Colonic mucosa (tissue), 4 donors: Measurements from ENCODE around the gene CDKN2B. TPM values are rescaled to one million over a fixed set of nuclear protein-coding genes. Genes with fewer than 3 reads are reported as not detected.

Source experiments
- DNase-seq: peaks from one replicate; pipeline ENCODE4 v3.0.0-alpha.2; 2020
- H3K27ac ChIP-seq: fragments of 200-600 bp; one replicate; pipeline ENCODE4 v1.8.0; 2021
- H3K27me3 ChIP-seq: fragments of 200-600 bp; one replicate; pipeline ENCODE4 v1.8.0; 2021
- H3K36me3 ChIP-seq: fragments of 200-600 bp; one replicate; pipeline ENCODE4 v1.8.0; 2021
- H3K4me1 ChIP-seq: fragments of 200-600 bp; one replicate; pipeline ENCODE4 v1.8.0; 2021; ENCODE audit warnings: mild to moderate bottlenecking
- H3K4me3 ChIP-seq: fragments of 200-600 bp; one replicate; pipeline ENCODE4 v1.8.0; 2021
- H3K9ac ChIP-seq, 2 donors: one replicate each; pipeline ENCODE4 v1.7.0; 2013; ENCODE audit warnings: control low read depth in 2 of 2, low read depth in 2 of 2, low read length in 2 of 2
- H3K9me3 ChIP-seq: fragments of 200-600 bp; one replicate; pipeline ENCODE4 v1.8.0; 2021
- CTCF ChIP-seq: fragments of 200-600 bp; IDR thresholded peaks from one replicate; pipeline ENCODE4 v1.8.0; 2022; ENCODE audit warnings: antibody characterized with exemption, mild to moderate bottlenecking
- intact Hi-C: fragments of 100-400 bp; cut with DNase I; formaldehyde crosslinking; loops from one replicate; pipeline ENCODE4 v1.14.1; 2022
- total RNA-seq, 2 donors: library from RNA; stranded (reverse); fragmentation: NEBNext Ultra II Directional in 1 of 2; extraction: Animal tissue kit (Norgen Biotek cat#: 25700) in 1 of 2; gene quantifications; one replicate each; pipeline ENCODE4 v1.2.1, GENCODE V29; 2021
- donor health status: healthy.
- donor health status: DM: no; HTN: no; CAD: no.
- donor health status: DM: no; HTN: no; CAD: no.

Gene CDKN2B
- total RNA-seq, 2 donors from 2014 or later = 57.0 to 76.6 TPM

GRCh38 chr9:22028394-22028793 is 19.3 kb upstream of the CDKN2B start:
- Histone ChIP-seq H3K36me3 (no peaks in the 10 kb centered on the region), H3K27me3 (no peaks in the 10 kb centered on the region), H3K4me3 (no peak overlapping the region), H3K9ac (no peak overlapping the region), H3K4me1 (no peaks in the 10 kb centered on the region), H3K9me3 (no peaks in the 10 kb centered on the region), H3K27ac (no peak overlapping the region)
- intact Hi-C loops = no loop called here
- no peak for TF ChIP-seq CTCF
- no peak for DNase-seq

DNA sequence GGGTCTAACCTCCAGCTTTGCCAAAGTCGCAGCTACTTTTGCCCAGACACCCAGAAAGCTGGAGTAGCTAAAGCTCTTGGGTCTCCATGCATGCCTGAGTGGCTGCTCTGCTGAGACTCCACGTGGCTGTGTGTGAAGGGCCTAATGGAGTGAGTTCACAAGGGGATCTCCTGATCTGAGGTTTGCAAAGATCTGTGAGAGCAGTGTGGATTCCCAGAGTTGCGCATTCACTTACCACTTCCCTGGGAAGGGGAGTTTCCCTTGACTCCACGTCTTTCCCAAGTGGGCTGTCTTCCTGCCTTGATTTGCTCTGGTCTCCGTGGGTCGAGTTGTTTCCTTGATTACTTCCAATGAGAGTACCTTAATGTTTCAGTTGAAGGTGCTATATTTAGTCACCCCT is 17.6 kb upstream of the CDKN2B start:
- H3K9me3 ChIP-seq = no peaks in the 10 kb centered on the region
- H3K36me3 ChIP-seq = no peaks in the 10 kb centered on the region
- no peak overlapping the region for H3K4me3 ChIP-seq
- H3K9ac ChIP-seq = no peak overlapping the region
- no peak overlapping the region for H3K27ac ChIP-seq
- H3K27me3 ChIP-seq = no peaks in the 10 kb centered on the region
- no peaks in the 10 kb centered on the region for H3K4me1 ChIP-seq
- no peak for TF ChIP-seq CTCF
- DNase-seq = no peak
- intact Hi-C loops = no loop called here

DNA sequence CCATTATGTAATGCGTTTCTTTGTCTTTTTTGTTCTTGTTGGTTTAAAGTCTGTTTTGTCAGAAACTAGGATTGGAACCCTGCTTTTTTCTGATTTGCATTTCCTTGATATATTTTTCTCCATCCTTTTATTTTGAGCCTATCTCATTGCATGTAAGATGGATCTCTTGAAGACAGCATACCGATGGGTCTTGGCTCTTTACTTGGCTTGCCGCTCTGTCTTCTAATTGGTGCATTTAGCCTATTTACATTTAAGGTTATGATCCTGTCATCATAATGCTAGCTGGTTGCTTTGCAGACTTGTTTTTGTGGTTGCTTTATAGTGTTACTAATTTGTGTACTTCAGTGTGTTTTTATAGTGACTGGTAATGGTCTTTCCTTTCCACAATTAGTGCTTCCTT is 13.3 kb upstream of the CDKN2B start:
- Histone ChIP-seq H3K4me3 (no peak overlapping the region), H3K36me3 (no peaks in the 10 kb centered on the region), H3K9me3 (no peaks in the 10 kb centered on the region), H3K27ac (no peak overlapping the region), H3K4me1 (no peaks in the 10 kb centered on the region), H3K27me3 (no peaks in the 10 kb centered on the region), H3K9ac (no peak overlapping the region)
- TF ChIP-seq CTCF = no peak
- DNase-seq = no peak
- intact Hi-C loops = no loop called here

DNA sequence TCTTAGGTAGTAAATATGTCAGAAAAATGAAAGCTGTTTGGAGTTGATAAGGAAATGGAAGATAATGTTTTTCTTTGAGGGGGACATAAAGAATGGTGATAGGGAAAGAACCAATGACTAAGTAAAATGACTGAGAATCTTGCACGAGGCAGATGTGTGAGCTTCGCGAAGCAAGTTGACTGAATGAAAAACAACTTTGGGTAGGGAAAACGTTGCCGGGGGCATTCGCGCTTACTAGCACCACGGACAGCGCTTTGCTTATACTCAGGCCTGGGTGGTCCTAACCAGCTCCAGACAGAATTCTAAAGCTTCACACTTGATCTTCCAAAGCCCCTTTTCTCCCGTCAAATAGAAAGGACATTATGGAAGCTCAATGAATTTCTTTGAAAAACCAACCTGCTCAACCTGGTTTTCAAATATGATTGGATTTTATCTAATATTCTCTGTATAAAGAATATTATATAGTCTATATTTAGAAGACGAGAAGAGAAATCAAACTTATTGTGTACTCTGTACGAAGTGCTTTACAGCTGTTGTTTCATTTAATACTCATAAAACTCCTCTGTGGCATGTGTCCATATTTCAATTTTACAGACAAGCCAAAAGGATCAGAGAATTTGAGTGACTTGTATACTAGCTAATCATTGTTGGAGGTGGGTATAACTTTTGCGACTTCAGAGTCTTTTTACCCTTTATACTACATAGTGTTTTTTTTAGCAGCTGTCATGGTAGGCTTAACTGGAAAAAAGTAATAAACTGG is 1.9 kb upstream of the CDKN2B start:
- no peak for DNase-seq
- H3K4me3 ChIP-seq = no peak overlapping the region
- no peaks in the 10 kb centered on the region for H3K36me3 ChIP-seq
- H3K27ac ChIP-seq = no peak overlapping the region
- intact Hi-C loops = no loop called here
- no peaks in the 10 kb centered on the region for H3K4me1 ChIP-seq
- H3K27me3 ChIP-seq = peaks cover 12% of the 10 kb centered on the region
- H3K9ac ChIP-seq = no peak overlapping the region
- H3K9me3 ChIP-seq = no peaks in the 10 kb centered on the region
- no peak for TF ChIP-seq CTCF

DNA sequence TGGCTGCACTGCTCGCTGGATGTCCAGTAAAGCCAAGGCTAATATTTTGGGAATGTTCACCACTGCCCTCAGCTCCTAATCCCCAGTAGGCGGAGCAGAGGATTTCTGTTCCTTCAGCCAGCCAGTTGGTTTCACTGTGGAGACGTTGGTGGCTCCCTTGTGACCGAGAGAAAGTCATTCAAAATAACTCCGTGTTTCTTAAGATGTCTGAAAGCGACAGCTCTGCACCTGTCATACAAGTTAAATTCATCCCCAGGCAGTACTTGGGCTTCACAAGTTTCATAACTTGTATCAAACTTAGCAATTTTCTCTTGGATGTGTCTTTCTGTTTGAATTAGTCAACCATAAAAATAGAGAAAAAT is 382 bp upstream of the CDKN2B start:
- no peak for DNase-seq
- no peak for TF ChIP-seq CTCF
- peak overlapping the region; percentile 57 for H3K4me3 ChIP-seq
- no peaks in the 10 kb centered on the region for H3K4me1 ChIP-seq
- intact Hi-C loops = loop anchor here (5.0 to 10.0 kb wide), 3 partner anchors 42 to 225 kb away; no protein-coding TSS in a partner anchor
- no peak overlapping the region for H3K27ac ChIP-seq
- H3K9me3 ChIP-seq = no peaks in the 10 kb centered on the region
- H3K36me3 ChIP-seq = no peaks in the 10 kb centered on the region
- peak overlapping the region in 1 of 2 donors; percentile 99 for H3K9ac ChIP-seq
- H3K27me3 ChIP-seq = peaks cover 18% of the 10 kb centered on the region
